IMR-90 (cell line): ENCODE results near the gene ZNF526. TPM values are rescaled to one million over a fixed set of nuclear protein-coding genes. Genes with fewer than 3 reads are reported as not detected.

Experiments
- ATAC-seq: fragments of 200-7000 bp; cut with Tn5 transposase; 2 replicates; pipeline ENCODE4 v1.9.1; 2020; ENCODE audit warnings: low read depth, mild to moderate bottlenecking, moderate library complexity
- BruUV-seq: library from RNA; stranded (reverse); fragments of 400-500 nt; replicated peaks from 2 replicates; lab custom pipeline; 2021; lab: Mats Ljungman, UMichigan
- CTCF ChIA-PET: fragments of 300-600 bp; formaldehyde crosslinking; extraction: SDS; loops from one replicate; lab custom pipeline; 2021; ENCODE audit warnings: antibody characterized with exemption; lab: Yijun Ruan, JAX
- POLR2A ChIA-PET: fragments of 300-600 bp; sonication (Branson Sonifier 250); formaldehyde crosslinking; loops from one replicate; lab custom pipeline; 2022; ENCODE audit warnings: antibody characterized with exemption; ENCODE audit not compliant: unreplicated experiment; lab: Charles Lee
- DNase-seq: peaks from one replicate; pipeline ENCODE4 v3.0.0; 2013
- H2AFZ ChIP-seq: replicated peaks from 2 replicates; pipeline ENCODE3; 2013; ENCODE audit warnings: low read length, mild to moderate bottlenecking; ENCODE audit not compliant: poor library complexity
- H2AK5ac ChIP-seq: 2 replicates; pipeline ENCODE4 v1.6.1; 2013; ENCODE audit warnings: low read depth, low read length, inconsistent platforms
- H2AK9ac ChIP-seq: replicated peaks from 2 replicates; pipeline ENCODE3; 2013; ENCODE audit warnings: mild to moderate bottlenecking, low read depth, low read length, moderate library complexity; ENCODE audit not compliant: poor library complexity
- H2BK120ac ChIP-seq: 2 replicates; pipeline ENCODE4 v1.6.1; 2013; ENCODE audit warnings: low read depth, low read length, inconsistent platforms
- H2BK15ac ChIP-seq: 3 replicates; pipeline ENCODE4 v1.6.1; 2013; ENCODE audit warnings: low read depth, low read length, inconsistent platforms
- H2BK20ac ChIP-seq: 2 replicates; pipeline ENCODE4 v1.6.1; 2013; ENCODE audit warnings: low read depth, mild to moderate bottlenecking, inconsistent platforms, low read length, moderate library complexity
- H2BK5ac ChIP-seq: 2 replicates; pipeline ENCODE4 v1.6.1; 2013; ENCODE audit warnings: mild to moderate bottlenecking, low read depth, low read length, inconsistent platforms; ENCODE audit not compliant: poor library complexity, severe bottlenecking
- H3K14ac ChIP-seq: replicated peaks from 2 replicates; pipeline ENCODE4 v1.6.1; 2013; ENCODE audit warnings: low read depth, low read length, inconsistent platforms
- H3K18ac ChIP-seq: 2 replicates; pipeline ENCODE4 v1.6.1; 2013; ENCODE audit warnings: low read depth, low read length, control low read depth
- H3K23ac ChIP-seq: 2 replicates; pipeline ENCODE4 v1.6.1; 2013; ENCODE audit warnings: low read depth, low read length, inconsistent platforms
- H3K27ac ChIP-seq: 2 replicates; pipeline ENCODE4 v1.5.1; 2013; ENCODE audit warnings: mild to moderate bottlenecking, control low read depth, low read length; ENCODE audit not compliant: insufficient read depth
- H3K27me3 ChIP-seq: 2 replicates; pipeline ENCODE4 v1.6.1; 2013; ENCODE audit warnings: low read length; ENCODE audit not compliant: control insufficient read depth, insufficient read depth
- H3K36me3 ChIP-seq: 2 replicates; pipeline ENCODE4 v1.6.1; 2013; ENCODE audit warnings: low read length, mixed read lengths; ENCODE audit not compliant: control insufficient read depth, insufficient read depth
- H3K4ac ChIP-seq: 2 replicates; pipeline ENCODE4 v1.6.1; 2013; ENCODE audit warnings: low read depth, low read length, inconsistent platforms
- H3K4me1 ChIP-seq: 2 replicates; pipeline ENCODE4 v1.6.1; 2013; ENCODE audit warnings: low read length, mixed read lengths; ENCODE audit not compliant: control insufficient read depth, insufficient read depth
- H3K4me2 ChIP-seq: 2 replicates; pipeline ENCODE4 v1.6.1; 2013; ENCODE audit warnings: low read depth, mild to moderate bottlenecking, control low read depth, low read length, moderate library complexity
- H3K4me3 ChIP-seq: 2 replicates; pipeline ENCODE4 v1.5.1; 2013; ENCODE audit warnings: low read depth, mild to moderate bottlenecking, control low read depth, low read length, moderate library complexity; ENCODE audit not compliant: insufficient read depth
- H3K56ac ChIP-seq: 2 replicates; pipeline ENCODE4 v1.6.1; 2013; ENCODE audit warnings: low read length, inconsistent platforms; ENCODE audit not compliant: insufficient read depth; ENCODE audit errors: extremely low read depth
- H3K79me1 ChIP-seq, 2 experiments: 2 replicates each; pipeline ENCODE4 v1.6.1; 2013; ENCODE audit warnings: low read length in 2 of 2, inconsistent platforms in 1 of 2, low read depth in 1 of 2
- H3K9ac ChIP-seq: 2 replicates; pipeline ENCODE4 v1.6.1; 2013; ENCODE audit warnings: low read depth, low read length, control low read depth
- H3K9me1 ChIP-seq: 2 replicates; pipeline ENCODE4 v1.6.1; 2013; ENCODE audit warnings: low read length, inconsistent platforms; ENCODE audit not compliant: insufficient read depth
- H3K9me3 ChIP-seq: 2 replicates; pipeline ENCODE4 v1.6.1; 2013; ENCODE audit warnings: low read length; ENCODE audit not compliant: control insufficient read depth, insufficient read depth
- H4K20me1 ChIP-seq: 2 replicates; pipeline ENCODE4 v1.6.1; 2013; ENCODE audit warnings: low read length, inconsistent platforms; ENCODE audit not compliant: insufficient read depth
- H4K5ac ChIP-seq: 2 replicates; pipeline ENCODE4 v1.6.1; 2013; ENCODE audit warnings: mild to moderate bottlenecking, low read depth, low read length, control low read depth
- H4K8ac ChIP-seq, 2 experiments: 2 replicates each; pipeline ENCODE4 v1.6.1; 2013; ENCODE audit warnings: low read depth in 2 of 2, low read length in 2 of 2, control low read depth in 1 of 2, inconsistent platforms in 1 of 2
- H4K91ac ChIP-seq: 2 replicates; pipeline ENCODE4 v1.6.1; 2013; ENCODE audit warnings: low read depth, low read length, inconsistent platforms; ENCODE audit not compliant: insufficient read depth
- BHLHE40 ChIP-seq: fragments of 150-350 bp; IDR thresholded peaks from 2 replicates; pipeline ENCODE4 v1.6.1; 2016; ENCODE audit warnings: mild to moderate bottlenecking, low read depth, low read length
- CEBPB ChIP-seq: IDR thresholded peaks from 2 replicates; pipeline ENCODE4 v1.6.1; 2012; ENCODE audit warnings: low read depth, low read length, improper control_type of control experiment
- CHD1 ChIP-seq: IDR thresholded peaks from 2 replicates; pipeline ENCODE4 v1.6.1; 2012; ENCODE audit warnings: low read depth, low read length, improper control_type of control experiment
- CTCF ChIP-seq: conservative IDR thresholded peaks from 2 replicates; pipeline ENCODE4 v1.5.1; 2012; ENCODE audit warnings: mild to moderate bottlenecking, low read depth, low read length, improper control_type of control experiment
- FOS ChIP-seq: fragments of 150-350 bp; IDR thresholded peaks from 2 replicates; pipeline ENCODE4 v1.6.1; 2016; ENCODE audit warnings: low read depth, low read length
- MAFK ChIP-seq: IDR thresholded peaks from 2 replicates; pipeline ENCODE4 v1.6.1; 2012; ENCODE audit warnings: low read depth, low read length, improper control_type of control experiment
- MAZ ChIP-seq: IDR thresholded peaks from 2 replicates; pipeline ENCODE4 v1.6.1; 2012; ENCODE audit warnings: low read depth, mild to moderate bottlenecking, low read length, improper control_type of control experiment, moderate library complexity, borderline replicate concordance
- MXI1 ChIP-seq: IDR thresholded peaks from 2 replicates; pipeline ENCODE4 v1.6.1; 2012; ENCODE audit warnings: low read depth, mild to moderate bottlenecking, low read length, moderate library complexity, borderline replicate concordance
- NFE2L2 ChIP-seq: fragments of 150-350 bp; IDR thresholded peaks from 2 replicates; pipeline ENCODE4 v1.6.1; 2016; ENCODE audit warnings: low read depth, mild to moderate bottlenecking, low read length
- POLR2A ChIP-seq: IDR thresholded peaks from 2 replicates; pipeline ENCODE4 v1.6.1; 2012; ENCODE audit warnings: mild to moderate bottlenecking, low read depth, low read length
- RAD21 ChIP-seq: IDR thresholded peaks from 2 replicates; pipeline ENCODE4 v1.6.1; 2012; ENCODE audit warnings: low read length, improper control_type of control experiment
- RCOR1 ChIP-seq: IDR thresholded peaks from 2 replicates; pipeline ENCODE4 v1.6.1; 2012; ENCODE audit warnings: mild to moderate bottlenecking, low read length, improper control_type of control experiment; ENCODE audit not compliant: insufficient replicate concordance
- RFX5 ChIP-seq: IDR thresholded peaks from 2 replicates; pipeline ENCODE4 v1.8.0; 2012; ENCODE audit warnings: low read depth, mild to moderate bottlenecking, low read length, moderate library complexity
- SMC3 ChIP-seq: fragments of 150-350 bp; IDR thresholded peaks from 2 replicates; pipeline ENCODE4 v1.6.1; 2016; ENCODE audit warnings: low read depth, mild to moderate bottlenecking, antibody characterized with exemption, low read length, moderate library complexity
- USF2 ChIP-seq: fragments of 150-350 bp; IDR thresholded peaks from 2 replicates; pipeline ENCODE4 v1.6.1; 2017; ENCODE audit warnings: mild to moderate bottlenecking, antibody characterized with exemption, low read length, low read depth
- WGBS, 2 experiments: methylation state at CpG; one replicate each; pipeline versions ENCODE4 v1.1.5 to v1.1.7; 2013; ENCODE audit warnings: missing lambda C conversion rate in 2 of 2; ENCODE audit not compliant: insufficient read length in 1 of 2; ENCODE audit errors: extremely low coverage in 2 of 2; 5-methylcytosine and 5-hydroxymethylcytosine counted together
- dilution Hi-C: fragments of 300-500 bp; cut with HindIII; formaldehyde crosslinking; loops from one replicate; pipeline ENCODE4 v1.14.3; 2018; ENCODE audit warnings: low sequenced_read_pairs; ENCODE audit not compliant: unreplicated experiment
- in situ Hi-C: fragments of 300-500 bp; cut with MboI; formaldehyde crosslinking; loops from 3 replicates; pipeline ENCODE4 v1.14.3; 2019; ENCODE audit warnings: low sequenced_read_pairs, inconsistent platforms, mixed read lengths
- intact Hi-C: fragments of 100-400 bp; cut with micrococcal nuclease; formaldehyde crosslinking; loops from 2 replicates; pipeline ENCODE4 v1.10.0; 2022
- polyA plus RNA-seq, 3 experiments: library from polyadenylated mRNA; depleted of rRNA; stranded (reverse); fragments of >200 nt; gene quantifications; 2 replicates each; pipeline ENCODE4 v1.2.3, GENCODE V29; 2012; ENCODE audit warnings: low replicate concordance in 1 of 3
- total RNA-seq: library from RNA; depleted of rRNA; stranded (reverse); fragments of >200 nt; gene quantifications from 2 replicates; pipeline ENCODE4 v1.2.3, GENCODE V29; 2012

The ZNF526 gene
- total and polyA plus RNA-seq, 2 of the 4 experiments (the other 2 are of a cell fraction): 7.3 to 13.6 TPM

GRCh38 chr19:42174958-42175734 is 45.0 kb upstream of the ZNF526 start:
- Histone ChIP-seq H3K56ac (no peak overlapping the region), H3K4me3 (no peak overlapping the region), H3K9me3 (no peaks in the 10 kb centered on the region), H2BK120ac (no peak overlapping the region), H2AK9ac (no peak overlapping the region), H2AK5ac (no peak overlapping the region), H3K9me1 (no peaks in the 10 kb centered on the region), H4K91ac (no peak overlapping the region), H3K4ac (no peak overlapping the region), H2AFZ (peak overlapping the region; percentile 14), H3K27ac (no peak overlapping the region), H2BK5ac (no peak overlapping the region), H2BK15ac (no peak overlapping the region), H2BK20ac (no peak overlapping the region), H4K8ac (no peak overlapping the region), H3K18ac (no peak overlapping the region), H3K14ac (no peak overlapping the region), H3K4me1 (peaks cover 2% of the 10 kb centered on the region; the same call in 1 of the 2 replicates), H3K9ac (no peak overlapping the region), H4K20me1 (0 out of 2 replicates have a peak, but pooled peaks cover 6% of the 10 kb centered on the region), H3K4me2 (peak overlapping the region; percentile 99; the same call in 1 of the 2 replicates), H3K23ac (peak overlapping the region; percentile 56; the same call in 1 of the 2 replicates), H3K36me3 (no peaks in the 10 kb centered on the region), H3K27me3 (peaks cover 84% of the 10 kb centered on the region), H3K79me1 (no peaks in the 10 kb centered on the region), H4K5ac (no peak overlapping the region)
- BruUV-seq: no TSS peak
- POLR2A ChIA-PET: no interaction called here
- dilution Hi-C loops (no loop called here), intact Hi-C loops (no loop called here), in situ Hi-C loops (no loop called here)
- no peak for TF ChIP-seq RCOR1
- TF ChIP-seq SMC3: no peak
- TF ChIP-seq FOS: no peak
- no peak for TF ChIP-seq CTCF
- no peak for TF ChIP-seq USF2
- no peak for TF ChIP-seq MXI1
- no peak for TF ChIP-seq MAZ
- no peak for TF ChIP-seq BHLHE40
- TF ChIP-seq CEBPB: no peak
- TF ChIP-seq POLR2A: no peak
- TF ChIP-seq NFE2L2: no peak
- no peak for TF ChIP-seq CHD1
- TF ChIP-seq MAFK: no peak
- no peak for TF ChIP-seq RFX5
- TF ChIP-seq RAD21: no peak
- CTCF ChIA-PET: interaction anchor here (0.7 kb wide), 1 partner anchor 29 kb away, joined by 4 read pairs; no protein-coding TSS in a partner anchor
- ATAC-seq (no peak), DNase-seq (no peak)
- WGBS, 2 experiments: 33 to 90% methylated on average over 1 to 5 of the region's 6 CpGs
